Measurements from ENCODE around the gene ABCC12. TPM values are rescaled to one million over a fixed set of nuclear protein-coding genes. Genes with fewer than 3 reads are reported as not detected.
A peak's percentile ranks its signal among the peaks of the same experiment; 100 is the strongest.

The ABCC12 gene
- total and polyA plus RNA-seq, 2 of the 8 experiments (the other 6 are each of a cell fraction or from before 2014, with no cell fraction given) = 0.05 TPM; not detected in 1

DNA sequence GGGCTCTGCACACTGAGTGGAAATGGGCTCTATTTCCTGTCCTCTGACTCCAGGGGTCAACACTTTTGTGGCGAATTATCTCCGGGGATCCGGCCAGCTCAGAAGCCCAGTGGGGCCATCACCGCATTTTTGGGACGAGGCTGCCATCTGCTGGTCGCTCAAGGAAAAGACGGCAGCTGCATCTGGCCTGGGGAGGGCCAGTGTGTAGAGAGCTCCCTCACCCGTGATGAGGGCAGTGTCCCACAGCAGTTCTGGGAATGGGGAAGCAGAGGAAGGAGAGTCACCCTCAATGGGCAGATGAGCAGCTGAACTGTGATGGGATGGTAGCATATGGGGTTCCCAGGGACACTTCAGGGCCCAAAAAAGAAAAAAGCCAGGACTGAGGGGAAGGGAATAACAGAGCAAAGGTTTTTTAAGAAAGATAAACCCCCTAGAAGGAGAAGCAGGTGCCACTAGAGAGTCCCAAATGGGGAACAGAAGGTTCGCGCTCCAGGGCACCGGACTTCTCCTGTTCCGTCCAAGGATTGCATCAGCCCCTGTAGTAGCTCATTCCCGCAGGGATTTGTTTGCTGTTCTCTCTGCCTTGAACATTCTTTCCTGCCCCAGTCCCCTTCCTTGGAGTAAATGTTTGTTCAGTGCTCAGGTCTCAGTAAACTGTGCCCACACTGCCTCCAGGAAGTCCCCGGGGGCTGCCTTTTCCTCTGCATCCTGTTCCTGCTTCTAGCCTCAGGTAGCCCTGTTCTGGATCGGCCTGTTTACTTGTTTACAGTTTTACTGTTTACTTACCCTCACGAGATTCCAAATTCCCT lies 9.3 kb upstream of the ABCC12 start (continued):
- TF ChIP-seq RAD21 (IDR thresholded peaks at IDR 0.05 in 1 of 2, conservative IDR thresholded peaks at IDR 0.05 in 1 of 2; ENCODE audit: low read depth in 2 of 2, low read length in 2 of 2) = peak; percentile 97 to 98
- no peak for TF ChIP-seq RFX5 (IDR thresholded peaks at IDR 0.05; ENCODE audit: borderline replicate concordance, low read depth, low read length)
- TF ChIP-seq NRF1 (IDR thresholded peaks at IDR 0.05; ENCODE audit: low read depth, low read length) = no peak
- TF ChIP-seq BRCA1 (IDR thresholded peaks at IDR 0.05; ENCODE audit: low read depth, low read length) = no peak
- no peak for TF ChIP-seq BCL11A (IDR thresholded peaks at IDR 0.05; ENCODE audit: low read depth in 2 of 2, low read length in 2 of 2)
- TF ChIP-seq CTCF (IDR thresholded peaks at IDR 0.05; ENCODE audit: control extremely low read depth in 1 of 3, insufficient read depth in 1 of 3, low read depth in 1 of 3, low read length in 3 of 3) = peak; percentile 81 to 89 (median 86)
- TF ChIP-seq BACH1 (IDR thresholded peaks at IDR 0.05; ENCODE audit: low read length) = 0 out of 2 replicates have a peak, but pooled peaks have one; percentile 10
- TF ChIP-seq TBP (IDR thresholded peaks at IDR 0.05; ENCODE audit: low read depth, low read length) = no peak
- no peak for TF ChIP-seq GTF2F1 (IDR thresholded peaks at IDR 0.05; ENCODE audit: borderline replicate concordance, low read depth, low read length)
- no peak for TF ChIP-seq KDM5A (IDR thresholded peaks at IDR 0.05; ENCODE audit: low read length)
- TF ChIP-seq CEBPB (IDR thresholded peaks at IDR 0.05; ENCODE audit: low read depth, low read length) = peak; percentile 50; the same call in 1 of the 2 replicates
- 0 out of 2 replicates have a peak, but pooled peaks have one; percentile 28 for TF ChIP-seq CHD2 (IDR thresholded peaks at IDR 0.05; ENCODE audit: low read length)
- no peak for TF ChIP-seq SUZ12 (IDR thresholded peaks at IDR 0.05; ENCODE audit: low read length)
- TF ChIP-seq, protein P1, sequence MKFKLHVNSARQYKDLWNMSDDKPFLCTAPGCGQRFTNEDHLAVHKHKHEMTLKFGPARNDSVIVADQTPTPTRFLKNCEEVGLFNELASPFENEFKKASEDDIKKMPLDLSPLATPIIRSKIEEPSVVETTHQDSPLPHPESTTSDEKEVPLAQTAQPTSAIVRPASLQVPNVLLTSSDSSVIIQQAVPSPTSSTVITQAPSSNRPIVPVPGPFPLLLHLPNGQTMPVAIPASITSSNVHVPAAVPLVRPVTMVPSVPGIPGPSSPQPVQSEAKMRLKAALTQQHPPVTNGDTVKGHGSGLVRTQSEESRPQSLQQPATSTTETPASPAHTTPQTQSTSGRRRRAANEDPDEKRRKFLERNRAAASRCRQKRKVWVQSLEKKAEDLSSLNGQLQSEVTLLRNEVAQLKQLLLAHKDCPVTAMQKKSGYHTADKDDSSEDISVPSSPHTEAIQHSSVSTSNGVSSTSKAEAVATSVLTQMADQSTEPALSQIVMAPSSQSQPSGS (IDR thresholded peaks at IDR 0.05; ENCODE audit: low read length) = no peak
- TF ChIP-seq HDAC6 (IDR thresholded peaks at IDR 0.05; ENCODE audit: low read depth, low read length) = no peak
- TF ChIP-seq YY1 (IDR thresholded peaks at IDR 0.05; ENCODE audit: low read depth, low read length) = peak; percentile 49; the same call in 1 of the 2 replicates
- TF ChIP-seq TAF1 (IDR thresholded peaks at IDR 0.05; ENCODE audit: low read depth, low read length) = no peak

Data from H1 (cell line).